Renal pelvis (tissue), 4 donors: Measurements from ENCODE around the gene CTNNA3. TPM values are rescaled to one million over a fixed set of nuclear protein-coding genes. Genes with fewer than 3 reads are reported as not detected.

Source experiments
- DNase-seq: peaks from one replicate; pipeline ENCODE4 v3.0.0-alpha.2; 2013
- polyA plus RNA-seq, 3 donors: library from polyadenylated mRNA; unstranded; fragments of 120-200 nt; gene quantifications; one replicate each; pipeline ENCODE4 v1.2.1, GENCODE V29; 2013; ENCODE audit not compliant: insufficient read length in 3 of 3

CTNNA3 gene
- polyA plus RNA-seq, 3 donors, result 2.8 to 4.2 (median 4.1) TPM

- no peak for DNase-seq
Measured at GRCh38 chr10:66144016-66144415, 1552.0 kb downstream of the CTNNA3 start.

- peak; percentile 29 for DNase-seq
Measured at GRCh38 chr10:66102756-66103155, 1593.2 kb downstream of the CTNNA3 start.

GRCh38 chr10:66098595-66099480 is 1597.2 kb downstream of the CTNNA3 start:
- no peak for DNase-seq

- DNase-seq, result no peak
Measured at GRCh38 chr10:66095610-66096009, 1600.4 kb downstream of the CTNNA3 start.

- no peak for DNase-seq
Measured at GRCh38 chr10:66085906-66086305, 1610.1 kb downstream of the CTNNA3 start.

- DNase-seq, result no peak
Measured at GRCh38 chr10:66071907-66072306, 1624.1 kb downstream of the CTNNA3 start.

GRCh38 chr10:66058594-66058993 is 1637.4 kb downstream of the CTNNA3 start:
- DNase-seq, result no peak

- no peak for DNase-seq
Measured at GRCh38 chr10:66049335-66049734, 1646.7 kb downstream of the CTNNA3 start.

- DNase-seq, result no peak
Measured at GRCh38 chr10:66045859-66046258, 1650.1 kb downstream of the CTNNA3 start.

- DNase-seq, result no peak
Measured at GRCh38 chr10:66041771-66042170, 1654.2 kb downstream of the CTNNA3 start.

GRCh38 chr10:66038623-66039022 is 1657.4 kb downstream of the CTNNA3 start:
- no peak for DNase-seq

GRCh38 chr10:66026321-66026720 is 1669.7 kb downstream of the CTNNA3 start:
- DNase-seq, result no peak

GRCh38 chr10:66025186-66025585 is 1670.8 kb downstream of the CTNNA3 start:
- no peak for DNase-seq

- no peak for DNase-seq
Measured at GRCh38 chr10:66021423-66021822, 1674.6 kb downstream of the CTNNA3 start.

GRCh38 chr10:66008221-66008620 is 1687.8 kb downstream of the CTNNA3 start:
- no peak for DNase-seq

- no peak for DNase-seq
Measured at GRCh38 chr10:66006411-66006810, 1689.6 kb downstream of the CTNNA3 start.

GRCh38 chr10:65993451-65993850 is 1702.5 kb downstream of the CTNNA3 start:
- DNase-seq, result no peak

- no peak for DNase-seq
Measured at GRCh38 chr10:65968871-65969270, 1727.1 kb downstream of the CTNNA3 start.

GRCh38 chr10:65968437-65968836 is 1727.6 kb downstream of the CTNNA3 start:
- no peak for DNase-seq

GRCh38 chr10:65964205-65964604 is 1731.8 kb downstream of the CTNNA3 start:
- DNase-seq, result no peak

GRCh38 chr10:65952086-65952485 is 1743.9 kb downstream of the CTNNA3 start:
- no peak for DNase-seq

GRCh38 chr10:65950075-65950474 is 1745.9 kb downstream of the CTNNA3 start:
- no peak for DNase-seq

- no peak for DNase-seq
Measured at GRCh38 chr10:65949526-65949925, 1746.5 kb downstream of the CTNNA3 start.

GRCh38 chr10:65945061-65945460 is 1750.9 kb downstream of the CTNNA3 start:
- no peak for DNase-seq
